ENCODE data around the gene RBM20.

Gene RBM20

GRCh38 chr10:110872984-110873923 lies 229.1 kb downstream of the RBM20 start:
- DNase-seq (ENCODE audit: low read depth) = no peak

GRCh38 chr10:110873951-110874350 lies 229.8 kb downstream of the RBM20 start:
- no peak for DNase-seq (ENCODE audit: low read depth)

- no peak for DNase-seq (ENCODE audit: low read depth)
Observed at GRCh38 chr10:110876000-110876399, 231.9 kb downstream of the RBM20 start.

- no peak for DNase-seq (ENCODE audit: low read depth)
Observed at GRCh38 chr10:110876788-110877187, 232.7 kb downstream of the RBM20 start.

GRCh38 chr10:110880012-110880411 lies 235.9 kb downstream of the RBM20 start:
- DNase-seq (ENCODE audit: low read depth) = no peak

GRCh38 chr10:110881247-110881646 lies 237.1 kb downstream of the RBM20 start:
- DNase-seq (ENCODE audit: low read depth) = no peak

GRCh38 chr10:110881905-110882304 lies 237.8 kb downstream of the RBM20 start:
- DNase-seq (ENCODE audit: low read depth) = no peak

- no peak for DNase-seq (ENCODE audit: low read depth)
Observed at GRCh38 chr10:110883924-110884323, 239.8 kb downstream of the RBM20 start.

- DNase-seq (ENCODE audit: low read depth) = no peak
Observed at GRCh38 chr10:110885932-110886674, 242.0 kb downstream of the RBM20 start.

- no peak for DNase-seq (ENCODE audit: low read depth)
Observed at GRCh38 chr10:110887560-110887959, 243.4 kb downstream of the RBM20 start.

Measured in non-pigmented ciliary epithelial cell (primary cell).